Esophagus (tissue), 2 donors: ENCODE data around the gene SNX18. TPM values are rescaled to one million over a fixed set of nuclear protein-coding genes. Genes with fewer than 3 reads are reported as not detected.

Experiments used
- H3K27ac ChIP-seq, 2 donors: one replicate each; pipeline ENCODE4 v1.5.1; 2013; ENCODE audit warnings: low read depth in 2 of 2, mild to moderate bottlenecking in 2 of 2, inconsistent platforms in 1 of 2, low read length in 1 of 2, moderate library complexity in 1 of 2
- H3K27me3 ChIP-seq, 2 donors: one replicate each; pipeline ENCODE4 v1.6.1; 2013; ENCODE audit warnings: low read length in 2 of 2, control low read depth in 1 of 2, mild to moderate bottlenecking in 1 of 2; ENCODE audit not compliant: insufficient read depth in 2 of 2, control insufficient read depth in 1 of 2
- H3K36me3 ChIP-seq, 2 donors: one replicate each; pipeline ENCODE4 v1.6.1; 2013; ENCODE audit warnings: low read length in 1 of 2; ENCODE audit not compliant: control insufficient read depth in 2 of 2, insufficient read depth in 2 of 2
- H3K4me1 ChIP-seq, 2 donors: one replicate each; pipeline ENCODE4 v1.6.1; 2013; ENCODE audit warnings: low read length in 1 of 2; ENCODE audit not compliant: control insufficient read depth in 2 of 2, insufficient read depth in 2 of 2
- H3K4me3 ChIP-seq, 2 donors: one replicate each; pipeline ENCODE4 v1.5.1; 2013; ENCODE audit warnings: low read length in 2 of 2, mild to moderate bottlenecking in 2 of 2, low read depth in 1 of 2, moderate library complexity in 1 of 2
- H3K9me3 ChIP-seq, 2 donors: one replicate each; pipeline ENCODE4 v1.6.1; 2013; ENCODE audit warnings: mild to moderate bottlenecking in 2 of 2, low read depth in 1 of 2, low read length in 1 of 2, moderate library complexity in 1 of 2; ENCODE audit not compliant: control insufficient read depth in 2 of 2, insufficient read depth in 1 of 2
- WGBS, 2 donors: extraction: QIAGEN DNeasy Blood & Tissue Kit; methylation state at CpG; one replicate each; pipeline ENCODE4 v1.1.7; 2013; 5-methylcytosine and 5-hydroxymethylcytosine counted together
- polyA plus RNA-seq, 2 donors: library from polyadenylated mRNA; stranded (reverse); fragments of 200-250 nt; gene quantifications; one replicate each; pipeline ENCODE4 v1.2.3, GENCODE V29; 2013
- donor health status: healthy with polysubstance abuse.
- donor health status: Bipolar disorder and iron deficiency.

SNX18 gene
- polyA plus RNA-seq, 2 donors = 3.7 to 6.6 TPM

GRCh38 chr5:54547711-54548250 is 30.2 kb downstream of the SNX18 start:
- WGBS, 2 donors = 61 to 63% methylated on average over 1 of the region's 1 CpG
- Histone ChIP-seq H3K36me3 (no peaks in the 10 kb centered on the region), H3K4me3 (no peak overlapping the region), H3K27me3 (no peaks in the 10 kb centered on the region), H3K9me3 (no peaks in the 10 kb centered on the region), H3K27ac (no peak overlapping the region), H3K4me1 (peaks cover 0 to 2% of the 10 kb centered on the region in 2 donors)

- H3K36me3 ChIP-seq = no peaks in the 10 kb centered on the region
- H3K9me3 ChIP-seq = no peaks in the 10 kb centered on the region
- H3K27ac ChIP-seq = no peak overlapping the region
- H3K4me3 ChIP-seq = no peak overlapping the region
- H3K4me1 ChIP-seq = peaks cover 0 to 2% of the 10 kb centered on the region in 2 donors
- no peaks in the 10 kb centered on the region for H3K27me3 ChIP-seq
- 89 to 91% methylated on average over 2 of the region's 2 CpGs for WGBS, 2 donors
Measured at GRCh38 chr5:54548565-54548964, 31.0 kb downstream of the SNX18 start.

DNA sequence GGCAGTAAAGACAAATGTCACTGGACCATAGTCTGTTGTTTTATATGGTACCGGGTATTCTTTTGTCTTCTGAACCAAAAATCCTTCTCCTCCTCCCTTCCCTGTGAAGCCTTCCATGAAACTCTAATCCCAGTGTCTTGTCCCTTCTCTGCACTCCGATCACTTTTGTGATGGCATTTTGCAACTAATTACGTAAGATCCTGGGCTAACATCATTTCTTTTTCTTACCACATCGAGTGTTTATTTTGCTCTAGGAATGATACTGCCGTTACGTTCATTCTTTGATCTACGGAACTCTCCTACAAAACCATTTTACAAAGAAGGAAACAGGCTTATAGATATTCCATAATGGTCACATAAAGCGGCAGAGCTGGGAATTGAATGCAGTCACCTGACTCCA is 33.7 kb downstream of the SNX18 start:
- H3K27ac ChIP-seq = no peak overlapping the region
- no peaks in the 10 kb centered on the region for H3K36me3 ChIP-seq
- H3K27me3 ChIP-seq = no peaks in the 10 kb centered on the region
- no peak overlapping the region for H3K4me3 ChIP-seq
- WGBS, 2 donors = 88 to 93% methylated on average over 8 of the region's 8 CpGs
- peaks cover 0 to 2% of the 10 kb centered on the region in 2 donors for H3K4me1 ChIP-seq
- no peaks in the 10 kb centered on the region for H3K9me3 ChIP-seq

DNA sequence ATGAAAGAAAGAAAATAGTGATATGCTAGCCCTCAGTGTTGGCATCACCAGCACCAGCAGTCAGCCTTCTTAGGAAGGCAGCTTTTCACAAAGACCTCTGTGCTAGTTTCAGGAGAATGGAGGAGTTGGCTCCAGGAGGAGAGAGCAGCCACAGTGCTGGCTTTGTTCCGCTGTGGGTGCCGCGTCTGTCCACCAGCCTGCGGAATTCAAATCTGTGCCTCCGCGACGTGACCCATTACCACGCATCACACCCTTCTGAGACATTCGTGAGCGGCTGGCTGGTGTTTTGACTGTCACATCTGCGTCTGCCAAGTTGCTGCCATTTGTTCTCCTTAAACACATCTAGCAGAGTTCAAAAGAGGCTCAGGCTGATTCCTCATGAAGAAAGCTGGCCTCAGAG is 34.4 kb downstream of the SNX18 start:
- Histone ChIP-seq H3K36me3 (no peaks in the 10 kb centered on the region), H3K9me3 (no peaks in the 10 kb centered on the region), H3K4me1 (peaks cover 0 to 2% of the 10 kb centered on the region in 2 donors), H3K27ac (no peak overlapping the region), H3K27me3 (no peaks in the 10 kb centered on the region), H3K4me3 (no peak overlapping the region)
- 92 to 93% methylated on average over 11 of the region's 11 CpGs for WGBS, 2 donors

GRCh38 chr5:54552446-54552845 is 34.9 kb downstream of the SNX18 start:
- WGBS, 2 donors = 96 to 98% methylated on average over 7 of the region's 7 CpGs
- H3K4me1 ChIP-seq = peaks cover 0 to 2% of the 10 kb centered on the region in 2 donors
- H3K4me3 ChIP-seq = no peak overlapping the region
- H3K9me3 ChIP-seq = no peaks in the 10 kb centered on the region
- no peaks in the 10 kb centered on the region for H3K27me3 ChIP-seq
- no peak overlapping the region for H3K27ac ChIP-seq
- no peaks in the 10 kb centered on the region for H3K36me3 ChIP-seq

DNA sequence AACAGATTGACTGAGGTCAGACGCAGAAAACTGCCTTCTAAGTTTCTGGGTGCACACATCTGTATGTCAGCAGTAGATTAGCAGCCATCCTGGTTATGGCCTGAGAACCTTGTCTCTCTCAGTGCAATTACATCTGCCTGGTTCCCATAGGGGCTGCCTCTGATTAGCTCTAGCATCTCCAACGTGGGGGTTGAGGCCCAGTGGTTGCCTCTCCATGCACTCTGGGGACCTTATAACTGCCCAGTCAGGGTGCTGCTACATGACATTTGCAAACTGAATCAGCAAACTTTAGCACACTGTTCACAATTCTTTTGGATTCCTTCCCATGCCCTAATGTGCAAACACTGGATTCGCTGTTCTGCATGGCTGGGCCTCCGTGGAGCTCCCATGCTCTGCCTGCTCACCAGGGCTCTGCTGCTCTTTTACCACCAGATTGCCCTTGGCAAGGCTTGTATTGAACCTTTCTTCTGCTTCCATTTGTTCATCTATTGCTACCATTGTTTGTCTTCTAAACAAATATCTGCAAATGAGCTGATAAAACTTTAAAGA is 36.2 kb downstream of the SNX18 start:
- Histone ChIP-seq H3K9me3 (no peaks in the 10 kb centered on the region), H3K4me3 (no peak overlapping the region), H3K36me3 (no peaks in the 10 kb centered on the region), H3K27me3 (no peaks in the 10 kb centered on the region), H3K4me1 (no peaks in the 10 kb centered on the region), H3K27ac (no peak overlapping the region)
- WGBS, 2 donors = 57 to 70% methylated on average over 4 of the region's 4 CpGs

- H3K27ac ChIP-seq = no peak overlapping the region
- H3K4me1 ChIP-seq = no peaks in the 10 kb centered on the region
- H3K4me3 ChIP-seq = no peak overlapping the region
- WGBS, 2 donors = 61 to 78% methylated on average over 3 of the region's 3 CpGs
- no peaks in the 10 kb centered on the region for H3K9me3 ChIP-seq
- no peaks in the 10 kb centered on the region for H3K27me3 ChIP-seq
- H3K36me3 ChIP-seq = no peaks in the 10 kb centered on the region
Measured at GRCh38 chr5:54556141-54556540, 38.6 kb downstream of the SNX18 start.

- Histone ChIP-seq H3K27ac (no peak overlapping the region), H3K4me3 (no peak overlapping the region), H3K9me3 (no peaks in the 10 kb centered on the region), H3K4me1 (no peaks in the 10 kb centered on the region), H3K27me3 (no peaks in the 10 kb centered on the region), H3K36me3 (no peaks in the 10 kb centered on the region)
- WGBS, 2 donors = 83 to 91% methylated on average over 1 of the region's 1 CpG
Measured at GRCh38 chr5:54558362-54558761, 40.8 kb downstream of the SNX18 start.

DNA sequence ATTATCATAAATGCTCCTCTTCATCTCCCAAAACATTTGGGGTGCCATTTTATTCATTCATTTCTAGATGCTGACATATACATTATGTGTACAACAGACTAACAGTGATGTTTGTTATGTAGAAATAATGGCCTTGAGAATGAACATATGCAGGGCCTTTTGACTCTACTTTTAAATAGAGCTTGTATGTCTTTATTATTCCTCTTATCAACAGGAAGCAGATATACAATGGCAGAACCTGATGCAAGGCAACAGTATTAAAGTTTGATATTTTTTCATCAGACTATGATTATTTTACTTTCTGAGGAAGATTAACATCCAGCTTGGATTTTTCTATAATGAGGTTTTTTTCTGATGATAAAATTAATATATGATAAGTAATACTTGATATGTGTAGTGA is 44.1 kb downstream of the SNX18 start:
- no peaks in the 10 kb centered on the region for H3K9me3 ChIP-seq
- no peak overlapping the region for H3K4me3 ChIP-seq
- no peaks in the 10 kb centered on the region for H3K36me3 ChIP-seq
- no peaks in the 10 kb centered on the region for H3K4me1 ChIP-seq
- no peak overlapping the region for H3K27ac ChIP-seq
- no peaks in the 10 kb centered on the region for H3K27me3 ChIP-seq

GRCh38 chr5:54563083-54563761 is 45.7 kb downstream of the SNX18 start:
- WGBS, 2 donors = 83 to 85% methylated on average over 1 of the region's 1 CpG
- no peak overlapping the region for H3K4me3 ChIP-seq

More at GRCh38 chr5:54563083-54563761, 45.7 kb downstream of the SNX18 start:
- Histone ChIP-seq H3K27ac (no peak overlapping the region), H3K4me1 (peaks cover 0 to 3% of the 10 kb centered on the region in 2 donors), H3K9me3 (no peaks in the 10 kb centered on the region), H3K36me3 (no peaks in the 10 kb centered on the region), H3K27me3 (no peaks in the 10 kb centered on the region)
